K562 treated with DMSO at 1 percent for 4 hours (cell line): ENCODE data around the gene ELAPOR2. TPM values are rescaled to one million over a fixed set of nuclear protein-coding genes. Genes with fewer than 3 reads are reported as not detected.

Experiments used
- total RNA-seq: library from RNA; unstranded; fragments of 300-600 nt; gene quantifications from 2 replicates; pipeline ENCODE4 v1.2.3, GENCODE V29; 2022; ENCODE audit not compliant: insufficient read depth

The ELAPOR2 gene
- 30.4 and 36.8 TPM in 2 replicates for total RNA-seq

GRCh38 chr7:87059525-87060287 is at the start of gene ELAPOR2:
Gene ELAPOR2 (minus strand): TSS chr7:87059654. CDS start chr7:87059513, 141 bp downstream.

Other genes starting within 250 kb of the ELAPOR2 start
- gene DMTF1, start 92.8 kb upstream of the ELAPOR2 start, total RNA-seq = 35.4 and 51.8 TPM in 2 replicates
- 14.6 and 22.6 TPM in 2 replicates for gene TMEM243, start 160.1 kb upstream of the ELAPOR2 start, total RNA-seq